Panc1 (cell line): Measurements from ENCODE around the gene SPRED3. TPM values are rescaled to one million over a fixed set of nuclear protein-coding genes. Genes with fewer than 3 reads are reported as not detected.
"Not testable (repeated sequence)": the region's sequence is repeated elsewhere in the genome, so short reads cannot be mapped to it uniquely, and the experiment has no call there.

Experiments
- ATAC-seq: fragments of 200-7000 bp; cut with Tn5 transposase; 2 replicates; pipeline ENCODE4 v1.9.1; 2020; ENCODE audit warnings: mild to moderate bottlenecking, moderate library complexity
- BruUV-seq: library from RNA; stranded (reverse); fragments of 400-500 nt; replicated peaks from 2 replicates; lab custom pipeline; 2021; lab: Mats Ljungman, UMichigan
- CTCF ChIA-PET: fragments of 300-600 bp; sonication (Branson Sonifier 250); formaldehyde crosslinking; loops from one replicate; lab custom pipeline; 2022; ENCODE audit warnings: antibody characterized with exemption; lab: Charles Lee
- POLR2A ChIA-PET: fragments of 300-600 bp; sonication (Branson Sonifier 250); formaldehyde crosslinking; loops from one replicate; lab custom pipeline; 2022; ENCODE audit warnings: antibody characterized with exemption; lab: Charles Lee
- DNase-seq: peaks from one replicate; pipeline ENCODE4 v3.0.0-alpha.2; 2010; ENCODE audit warnings: low read depth, low spot score
- H3K27ac ChIP-seq: 2 replicates; pipeline ENCODE4 v1.5.1; 2011; ENCODE audit warnings: mild to moderate bottlenecking, low read length, inconsistent platforms
- H3K27me3 ChIP-seq: fragments of 200-500 bp; sonication (Bioruptor generic); 2 replicates; pipeline ENCODE4 v1.6.0; 2014; ENCODE audit warnings: low read length, inconsistent platforms; ENCODE audit not compliant: control insufficient read depth, insufficient read depth
- H3K36me3 ChIP-seq: fragments of 200-500 bp; sonication (Bioruptor generic); 2 replicates; pipeline ENCODE4 v1.5.1; 2014; ENCODE audit warnings: inconsistent platforms, mild to moderate bottlenecking, low read length, moderate library complexity; ENCODE audit not compliant: control insufficient read depth, insufficient read depth
- H3K4me1 ChIP-seq: 2 replicates; pipeline ENCODE4 v1.5.1; 2011; ENCODE audit warnings: inconsistent platforms, mild to moderate bottlenecking, low read length, moderate library complexity; ENCODE audit not compliant: control insufficient read depth, insufficient read depth
- H3K4me3 ChIP-seq, 2 experiments: 2 replicates each; pipeline ENCODE4 v1.5.1; 2011 to 2012; ENCODE audit warnings: low read depth in 2 of 2, low read length in 2 of 2, mild to moderate bottlenecking in 2 of 2, inconsistent platforms in 1 of 2, moderate library complexity in 1 of 2
- H3K9me3 ChIP-seq: fragments of 200-500 bp; sonication (Bioruptor generic); 2 replicates; pipeline ENCODE4 v1.5.1; 2014; ENCODE audit warnings: low read depth, mild to moderate bottlenecking, inconsistent platforms, low read length, moderate library complexity; ENCODE audit not compliant: control insufficient read depth, insufficient read depth
- POLR2AphosphoS5 ChIP-seq: IDR thresholded peaks from 2 replicates; pipeline ENCODE4 v1.6.1; 2012; ENCODE audit warnings: mild to moderate bottlenecking, low read depth, low read length, moderate library complexity
- SIN3A ChIP-seq: IDR thresholded peaks from 2 replicates; pipeline ENCODE4 v1.6.1; 2012; ENCODE audit warnings: low read depth, mild to moderate bottlenecking, low read length, moderate library complexity, borderline replicate concordance; ENCODE audit not compliant: insufficient read depth
- TCF7L2 ChIP-seq: IDR thresholded peaks from 2 replicates; pipeline ENCODE4 v1.6.1; 2011; ENCODE audit warnings: mild to moderate bottlenecking, low read depth, low read length, inconsistent platforms
- in situ Hi-C: cut with HindIII; loops from 2 replicates; pipeline ENCODE4 v1.10.0; 2016; ENCODE audit warnings: low sequenced_read_pairs, low pct_unique_long_range_greater_than_20kb
- intact Hi-C: fragments of 100-400 bp; cut with micrococcal nuclease; formaldehyde crosslinking; loops from one replicate; pipeline ENCODE4 v1.10.0; 2022; ENCODE audit not compliant: unreplicated experiment
- total RNA-seq: library from RNA; stranded (reverse); gene quantifications from one replicate; pipeline ENCODE4 v1.2.1, GENCODE V29; 2021; ENCODE audit not compliant: unreplicated experiment
- TF ChIP-seq, protein P1 (sequence below), 2 experiments: IDR thresholded peaks; 2 replicates each; pipeline ENCODE4 v1.6.1; 2011 to 2012; ENCODE audit warnings: low read depth in 2 of 2, control low read depth in 1 of 2, low read length in 1 of 2, mild to moderate bottlenecking in 1 of 2, moderate library complexity in 1 of 2; ENCODE audit not compliant: insufficient read depth in 1 of 2
- TF ChIP-seq, protein P2 (sequence below): fragments of 450-650 bp; IDR thresholded peaks from 2 replicates; pipeline ENCODE4 v1.5.1; 2017; ENCODE audit warnings: mild to moderate bottlenecking

Gene SPRED3
- total RNA-seq, 1 experiment from 2014 or later = 3.8 TPM

- DNase-seq = no peak
- TF ChIP-seq TCF7L2 (no peak), SIN3A (no peak), POLR2AphosphoS5 (no peak)
- TF ChIP-seq, protein P1, sequence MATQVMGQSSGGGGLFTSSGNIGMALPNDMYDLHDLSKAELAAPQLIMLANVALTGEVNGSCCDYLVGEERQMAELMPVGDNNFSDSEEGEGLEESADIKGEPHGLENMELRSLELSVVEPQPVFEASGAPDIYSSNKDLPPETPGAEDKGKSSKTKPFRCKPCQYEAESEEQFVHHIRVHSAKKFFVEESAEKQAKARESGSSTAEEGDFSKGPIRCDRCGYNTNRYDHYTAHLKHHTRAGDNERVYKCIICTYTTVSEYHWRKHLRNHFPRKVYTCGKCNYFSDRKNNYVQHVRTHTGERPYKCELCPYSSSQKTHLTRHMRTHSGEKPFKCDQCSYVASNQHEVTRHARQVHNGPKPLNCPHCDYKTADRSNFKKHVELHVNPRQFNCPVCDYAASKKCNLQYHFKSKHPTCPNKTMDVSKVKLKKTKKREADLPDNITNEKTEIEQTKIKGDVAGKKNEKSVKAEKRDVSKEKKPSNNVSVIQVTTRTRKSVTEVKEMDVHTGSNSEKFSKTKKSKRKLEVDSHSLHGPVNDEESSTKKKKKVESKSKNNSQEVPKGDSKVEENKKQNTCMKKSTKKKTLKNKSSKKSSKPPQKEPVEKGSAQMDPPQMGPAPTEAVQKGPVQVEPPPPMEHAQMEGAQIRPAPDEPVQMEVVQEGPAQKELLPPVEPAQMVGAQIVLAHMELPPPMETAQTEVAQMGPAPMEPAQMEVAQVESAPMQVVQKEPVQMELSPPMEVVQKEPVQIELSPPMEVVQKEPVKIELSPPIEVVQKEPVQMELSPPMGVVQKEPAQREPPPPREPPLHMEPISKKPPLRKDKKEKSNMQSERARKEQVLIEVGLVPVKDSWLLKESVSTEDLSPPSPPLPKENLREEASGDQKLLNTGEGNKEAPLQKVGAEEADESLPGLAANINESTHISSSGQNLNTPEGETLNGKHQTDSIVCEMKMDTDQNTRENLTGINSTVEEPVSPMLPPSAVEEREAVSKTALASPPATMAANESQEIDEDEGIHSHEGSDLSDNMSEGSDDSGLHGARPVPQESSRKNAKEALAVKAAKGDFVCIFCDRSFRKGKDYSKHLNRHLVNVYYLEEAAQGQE (IDR thresholded peaks at IDR 0.05; ENCODE audit: insufficient read depth in 1 of 2, low read depth in 2 of 2, low read length in 1 of 2) = no peak
- TF ChIP-seq, protein P2, sequence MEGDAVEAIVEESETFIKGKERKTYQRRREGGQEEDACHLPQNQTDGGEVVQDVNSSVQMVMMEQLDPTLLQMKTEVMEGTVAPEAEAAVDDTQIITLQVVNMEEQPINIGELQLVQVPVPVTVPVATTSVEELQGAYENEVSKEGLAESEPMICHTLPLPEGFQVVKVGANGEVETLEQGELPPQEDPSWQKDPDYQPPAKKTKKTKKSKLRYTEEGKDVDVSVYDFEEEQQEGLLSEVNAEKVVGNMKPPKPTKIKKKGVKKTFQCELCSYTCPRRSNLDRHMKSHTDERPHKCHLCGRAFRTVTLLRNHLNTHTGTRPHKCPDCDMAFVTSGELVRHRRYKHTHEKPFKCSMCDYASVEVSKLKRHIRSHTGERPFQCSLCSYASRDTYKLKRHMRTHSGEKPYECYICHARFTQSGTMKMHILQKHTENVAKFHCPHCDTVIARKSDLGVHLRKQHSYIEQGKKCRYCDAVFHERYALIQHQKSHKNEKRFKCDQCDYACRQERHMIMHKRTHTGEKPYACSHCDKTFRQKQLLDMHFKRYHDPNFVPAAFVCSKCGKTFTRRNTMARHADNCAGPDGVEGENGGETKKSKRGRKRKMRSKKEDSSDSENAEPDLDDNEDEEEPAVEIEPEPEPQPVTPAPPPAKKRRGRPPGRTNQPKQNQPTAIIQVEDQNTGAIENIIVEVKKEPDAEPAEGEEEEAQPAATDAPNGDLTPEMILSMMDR = no peak
- Histone ChIP-seq H3K4me1 (peaks cover 3% of the 10 kb centered on the region; the same call in 1 of the 2 replicates), H3K27me3 (no peaks in the 10 kb centered on the region), H3K27ac (no peak overlapping the region), H3K36me3 (no peaks in the 10 kb centered on the region), H3K9me3 (no peaks in the 10 kb centered on the region), H3K4me3 (no peak overlapping the region)
- in situ Hi-C loops = no loop called here
- ATAC-seq = no peak
- intact Hi-C loops = loop anchor here (10.0 kb wide), 1 partner anchor 230 kb away; no protein-coding TSS in a partner anchor
- BruUV-seq = no TSS peak
- ChIA-PET CTCF (no interaction called here), POLR2A (no interaction called here)
Measured at GRCh38 chr19:38405276-38405675, 16.8 kb downstream of the SPRED3 start.

DNA sequence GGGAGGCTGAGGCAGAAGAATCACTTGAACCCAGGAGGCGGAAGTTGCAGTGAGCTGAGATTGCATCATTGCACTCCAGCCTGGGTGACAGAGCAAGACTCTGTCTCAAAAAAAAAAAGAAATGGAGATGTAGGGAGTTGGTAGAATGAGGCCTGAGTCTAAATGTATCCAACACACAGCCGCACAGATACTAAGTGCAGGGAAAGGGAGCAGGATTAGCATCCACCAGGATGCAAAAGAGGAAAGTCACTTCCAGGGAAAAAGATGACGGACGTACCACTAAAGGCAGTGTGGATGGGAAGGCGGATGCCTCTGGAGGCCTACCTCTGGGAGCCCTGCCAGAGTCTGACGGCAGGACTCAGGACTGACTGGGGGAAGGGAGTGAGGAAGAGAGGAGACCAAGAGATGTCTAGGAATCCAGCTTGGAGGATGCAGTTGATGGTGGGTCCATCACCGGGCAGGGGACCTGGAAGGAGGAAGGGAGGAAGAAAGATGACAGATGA lies 21.2 kb downstream of the SPRED3 start:
- Histone ChIP-seq H3K4me1 (no peaks in the 10 kb centered on the region), H3K36me3 (no peaks in the 10 kb centered on the region), H3K4me3 (no peak overlapping the region), H3K9me3 (no peaks in the 10 kb centered on the region), H3K27me3 (no peaks in the 10 kb centered on the region), H3K27ac (no peak overlapping the region)
- ChIA-PET CTCF (interaction anchor here (0.7 kb wide), 1 partner anchor 132 kb away, joined by 5 read pairs; no protein-coding TSS in a partner anchor), POLR2A (no interaction called here)
- ATAC-seq (peak; percentile 17; the same call in 1 of the 2 replicates), DNase-seq (no peak)
- in situ Hi-C loops (no loop called here), intact Hi-C loops (loop anchor here (10.0 kb wide), 1 partner anchor 225 kb away; no protein-coding TSS in a partner anchor)
- no TSS peak for BruUV-seq
- TF ChIP-seq SIN3A (no peak), TCF7L2 (no peak), POLR2AphosphoS5 (no peak)
- TF ChIP-seq, protein P1 (IDR thresholded peaks at IDR 0.05; ENCODE audit: insufficient read depth in 1 of 2, low read depth in 2 of 2, low read length in 1 of 2) = no peak
- TF ChIP-seq, protein P2 = no peak

DNA sequence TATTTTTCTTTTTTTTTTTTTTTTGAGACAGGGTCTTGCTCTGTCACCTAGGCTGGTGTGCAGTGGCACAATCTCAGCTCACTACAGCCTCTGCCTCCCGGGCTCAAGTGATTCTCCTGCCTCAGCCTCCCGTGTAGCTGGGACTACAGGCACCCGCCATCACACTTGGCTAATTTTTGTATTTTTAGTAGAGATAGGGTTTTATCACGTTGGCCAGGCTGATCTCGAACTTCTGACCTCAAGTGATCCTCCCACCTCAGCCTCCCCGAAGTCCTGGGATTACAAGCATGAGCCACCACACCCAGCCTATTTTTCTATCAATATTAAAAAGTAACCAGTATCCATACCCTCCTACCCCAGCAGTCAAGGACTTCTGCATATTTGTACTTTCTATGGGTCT lies 21.9 kb downstream of the SPRED3 start:
- H3K4me3 ChIP-seq, H3K9me3 ChIP-seq, DNase-seq, BruUV-seq, H3K27ac ChIP-seq, H3K36me3 ChIP-seq, POLR2A ChIA-PET, intact Hi-C loops, in situ Hi-C loops, H3K4me1 ChIP-seq, H3K27me3 ChIP-seq, ATAC-seq: not testable (repeated sequence)
- CTCF ChIA-PET = interaction anchor here (0.6 kb wide), 1 partner anchor 133 kb away, joined by 6 read pairs; no protein-coding TSS in a partner anchor
